ENCODE data around the gene PDE4D. TPM values are rescaled to one million over a fixed set of nuclear protein-coding genes. Genes with fewer than 3 reads are reported as not detected.

The PDE4D gene
- total and polyA plus RNA-seq, 4 donors: 12.8 to 167 (median 44.5) TPM

- H3K4me1 ChIP-seq (ENCODE audit: control insufficient read depth in 5 of 5, insufficient read depth in 5 of 5, low read length in 5 of 5): no peaks in the 10 kb centered on the region
- H3K4me3 ChIP-seq: no peak overlapping the region
- H3K9me3 ChIP-seq (ENCODE audit: control insufficient read depth in 4 of 4, insufficient read depth in 3 of 4, low read length in 3 of 4): no peaks in the 10 kb centered on the region
- no peak for DNase-seq
- H3K9ac ChIP-seq (ENCODE audit: insufficient read depth in 1 of 2, low read length in 2 of 2): no peak overlapping the region
- no peaks in the 10 kb centered on the region for H3K36me3 ChIP-seq (ENCODE audit: control insufficient read depth in 4 of 4, insufficient read depth in 4 of 4, low read length in 4 of 4)
- TF ChIP-seq CTCF (IDR thresholded peaks at IDR 0.05; ENCODE audit: control extremely low read depth, extremely low read depth): no peak
- H3K27me3 ChIP-seq (ENCODE audit: control insufficient read depth in 3 of 3, insufficient read depth in 3 of 3, low read length in 2 of 3): no peaks in the 10 kb centered on the region
- no peak for ATAC-seq (ENCODE audit: insufficient read depth, low FRiP score)
- no peak overlapping the region for H3K27ac ChIP-seq (ENCODE audit: low read depth in 1 of 2, low read length in 1 of 2)
- 48 to 66% methylated on average over 2 of the region's 2 CpGs for WGBS, 2 donors
Measured at GRCh38 chr5:58950224-58950623, 943.3 kb downstream of the PDE4D start.

- TF ChIP-seq CTCF (IDR thresholded peaks at IDR 0.05; ENCODE audit: control extremely low read depth, extremely low read depth): no peak
Measured at GRCh38 chr5:58946230-58946629, 947.3 kb downstream of the PDE4D start.

GRCh38 chr5:58944221-58944620 is 949.3 kb downstream of the PDE4D start:
- no peak for ATAC-seq (ENCODE audit: insufficient read depth, low FRiP score)
- Histone ChIP-seq H3K9me3 (ENCODE audit: control insufficient read depth in 4 of 4, insufficient read depth in 3 of 4, low read length in 3 of 4) (no peaks in the 10 kb centered on the region), H3K4me1 (ENCODE audit: control insufficient read depth in 5 of 5, insufficient read depth in 5 of 5, low read length in 5 of 5) (peaks cover 0 to 3% (median 0%) of the 10 kb centered on the region in 5 donors), H3K36me3 (ENCODE audit: control insufficient read depth in 4 of 4, insufficient read depth in 4 of 4, low read length in 4 of 4) (no peaks in the 10 kb centered on the region), H3K27me3 (ENCODE audit: control insufficient read depth in 3 of 3, insufficient read depth in 3 of 3, low read length in 2 of 3) (no peaks in the 10 kb centered on the region), H3K27ac (ENCODE audit: low read depth in 1 of 2, low read length in 1 of 2) (no peak overlapping the region), H3K4me3 (no peak overlapping the region), H3K9ac (ENCODE audit: insufficient read depth in 1 of 2, low read length in 2 of 2) (no peak overlapping the region)
- TF ChIP-seq CTCF (IDR thresholded peaks at IDR 0.05; ENCODE audit: control extremely low read depth, extremely low read depth): no peak
- DNase-seq: no peak
- 92 to 93% methylated on average over 1 of the region's 1 CpG for WGBS, 2 donors

More at GRCh38 chr5:58946230-58946629, 947.3 kb downstream of the PDE4D start:
- H3K27ac ChIP-seq (ENCODE audit: low read depth in 1 of 2, low read length in 1 of 2): no peak overlapping the region
- no peak for DNase-seq
- H3K36me3 ChIP-seq (ENCODE audit: control insufficient read depth in 4 of 4, insufficient read depth in 4 of 4, low read length in 4 of 4): no peaks in the 10 kb centered on the region
- no peaks in the 10 kb centered on the region for H3K4me1 ChIP-seq (ENCODE audit: control insufficient read depth in 5 of 5, insufficient read depth in 5 of 5, low read length in 5 of 5)
- H3K27me3 ChIP-seq (ENCODE audit: control insufficient read depth in 3 of 3, insufficient read depth in 3 of 3, low read length in 2 of 3): no peaks in the 10 kb centered on the region
- ATAC-seq (ENCODE audit: insufficient read depth, low FRiP score): no peak
- no peak overlapping the region for H3K9ac ChIP-seq (ENCODE audit: insufficient read depth in 1 of 2, low read length in 2 of 2)
- no peak overlapping the region for H3K4me3 ChIP-seq
- WGBS, 2 donors: 0% methylated on average over 1 of the region's 1 CpG
- no peaks in the 10 kb centered on the region for H3K9me3 ChIP-seq (ENCODE audit: control insufficient read depth in 4 of 4, insufficient read depth in 3 of 4, low read length in 3 of 4)

GRCh38 chr5:58940446-58940845 is 953.1 kb downstream of the PDE4D start:
- no peak overlapping the region for H3K4me3 ChIP-seq
- 70 to 83% methylated on average over 2 of the region's 2 CpGs for WGBS, 2 donors
- DNase-seq: peak in 2 of 3 donors; percentile 25 to 41
- no peaks in the 10 kb centered on the region for H3K27me3 ChIP-seq (ENCODE audit: control insufficient read depth in 3 of 3, insufficient read depth in 3 of 3, low read length in 2 of 3)
- H3K27ac ChIP-seq (ENCODE audit: low read depth in 1 of 2, low read length in 1 of 2): no peak overlapping the region
- peaks cover 0 to 3% (median 0%) of the 10 kb centered on the region in 5 donors for H3K4me1 ChIP-seq (ENCODE audit: control insufficient read depth in 5 of 5, insufficient read depth in 5 of 5, low read length in 5 of 5)
- no peaks in the 10 kb centered on the region for H3K9me3 ChIP-seq (ENCODE audit: control insufficient read depth in 4 of 4, insufficient read depth in 3 of 4, low read length in 3 of 4)
- no peaks in the 10 kb centered on the region for H3K36me3 ChIP-seq (ENCODE audit: control insufficient read depth in 4 of 4, insufficient read depth in 4 of 4, low read length in 4 of 4)
- H3K9ac ChIP-seq (ENCODE audit: insufficient read depth in 1 of 2, low read length in 2 of 2): no peak overlapping the region
- TF ChIP-seq CTCF (IDR thresholded peaks at IDR 0.05; ENCODE audit: control extremely low read depth, extremely low read depth): no peak
- ATAC-seq (ENCODE audit: insufficient read depth, low FRiP score): no peak

Measured in lung (tissue), 12 donors.